Measurements from ENCODE around the gene AZU1.

Gene AZU1

DNA sequence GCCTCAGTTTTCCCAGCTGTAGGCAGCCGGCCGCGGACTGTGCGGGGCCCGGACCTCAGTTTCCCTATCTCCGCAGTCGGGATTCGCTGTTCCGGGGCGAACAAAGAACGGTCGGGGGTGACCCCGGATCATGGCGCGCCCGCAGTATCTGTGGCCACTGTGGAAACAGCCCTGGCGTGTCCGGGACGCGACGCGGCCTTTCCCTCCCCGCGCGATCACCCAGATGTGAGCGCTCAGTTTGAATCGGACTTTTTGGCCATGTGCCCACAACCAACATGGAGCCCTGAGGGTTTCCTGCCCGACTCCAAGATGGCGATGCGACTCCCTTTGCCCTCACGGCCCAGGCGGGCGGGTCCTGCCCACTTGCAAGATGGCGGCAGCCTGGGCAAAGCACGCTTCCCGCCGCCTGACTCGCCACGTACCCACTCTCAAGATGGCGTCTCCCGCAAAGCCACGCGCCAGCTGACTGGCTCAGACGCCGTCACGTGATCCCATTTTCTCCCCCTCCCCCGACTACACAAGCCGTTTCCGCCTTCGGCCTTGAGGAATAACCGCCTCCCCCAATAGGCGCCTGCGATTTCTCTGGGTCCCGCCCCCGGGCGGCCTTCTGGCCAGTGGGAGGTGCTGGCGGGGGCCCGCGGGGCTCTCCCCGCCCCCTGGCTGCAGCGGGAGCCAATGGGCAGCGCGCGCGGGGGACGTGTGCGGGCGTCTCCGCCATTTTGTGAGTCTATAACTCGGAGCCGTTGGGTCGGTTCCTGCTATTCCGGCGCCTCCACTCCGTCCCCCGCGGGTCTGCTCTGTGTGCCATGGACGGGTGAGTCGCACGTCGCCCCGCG lies 30.7 kb upstream of the AZU1 start, which contains the start of gene PTBP1:
TSS of gene PTBP1 (plus strand) at position 761 of the 836 bp plus-strand sequence. CDS start at position 807, 46 bp downstream.
- in situ Hi-C loops (cut with HindIII; ENCODE audit: low sequenced_read_pairs), result no loop called here

- in situ Hi-C loops (cut with HindIII; ENCODE audit: low sequenced_read_pairs), result no loop called here
Measured at GRCh38 chr19:797528-798414, 29.9 kb upstream of the AZU1 start.

DNA sequence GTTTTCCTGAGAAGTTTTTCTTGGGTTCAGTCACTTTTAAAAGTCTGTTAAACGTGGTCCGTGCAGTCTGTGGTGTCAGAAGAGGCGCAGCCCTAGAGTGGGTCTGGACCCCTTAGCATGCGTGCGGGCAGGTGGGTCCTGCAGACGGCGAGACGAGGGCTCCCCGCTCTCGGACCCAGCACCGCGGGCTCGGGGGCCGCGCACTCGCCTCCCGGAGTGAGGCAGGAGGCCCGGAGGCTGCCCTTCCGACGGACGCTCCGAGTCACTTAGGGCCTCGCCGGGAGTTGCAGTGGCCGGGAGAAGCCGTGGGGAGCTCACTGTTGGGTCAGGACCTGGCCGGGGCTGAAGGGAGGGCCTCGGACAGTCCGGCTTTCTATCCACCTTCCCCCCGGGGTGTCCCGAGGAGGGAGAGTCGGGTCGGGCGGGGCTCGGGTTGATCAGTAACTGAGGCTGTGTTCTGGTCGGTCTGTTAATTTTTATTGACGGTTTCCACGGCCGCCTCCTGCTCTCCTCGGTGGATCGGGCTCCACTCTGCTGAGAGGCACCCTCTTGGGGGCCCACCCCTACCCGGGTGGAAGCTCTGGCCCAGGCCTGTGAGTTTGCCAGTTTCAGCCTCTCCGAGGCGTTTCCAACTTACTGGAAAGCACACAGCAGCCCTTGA lies 29.1 kb upstream of the AZU1 start:
- in situ Hi-C loops (cut with HindIII; ENCODE audit: low sequenced_read_pairs), result no loop called here

GRCh38 chr19:799076-799881 lies 28.4 kb upstream of the AZU1 start:
- in situ Hi-C loops (cut with HindIII; ENCODE audit: low sequenced_read_pairs), result no loop called here

DNA sequence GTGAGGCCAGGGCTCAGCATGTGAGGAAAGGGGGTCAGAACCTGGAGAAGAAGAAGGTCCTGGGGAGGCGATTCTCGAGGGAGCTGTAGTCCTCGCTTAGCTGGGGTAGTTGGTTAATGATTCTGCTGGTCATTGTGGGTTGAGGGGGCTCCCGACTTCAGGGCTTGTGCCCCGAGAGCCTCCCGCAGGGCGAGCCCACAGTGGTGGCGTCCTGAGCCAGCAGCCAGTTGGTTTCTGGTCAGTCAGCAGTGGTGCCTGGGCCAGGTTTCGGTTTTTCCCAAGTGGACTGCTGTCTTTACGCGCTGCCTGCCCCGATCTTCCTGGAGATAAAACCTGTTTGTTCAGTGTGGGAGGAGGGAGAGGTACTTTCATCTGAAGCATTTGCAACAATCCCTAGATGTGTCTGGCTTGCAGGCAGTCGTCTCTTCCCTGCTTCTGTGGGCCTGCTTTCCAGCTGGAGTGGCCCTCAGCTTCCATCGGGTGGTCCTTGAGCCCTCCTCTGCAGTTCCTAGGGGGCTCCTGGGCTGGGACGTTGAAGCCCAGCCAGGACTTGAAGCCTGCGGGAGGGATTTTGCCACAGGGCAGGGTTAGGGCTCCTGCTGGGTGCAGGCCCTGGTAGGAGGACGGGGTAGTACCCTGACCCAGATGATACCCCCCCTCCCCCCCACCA lies 27.1 kb upstream of the AZU1 start:
- in situ Hi-C loops (cut with HindIII; ENCODE audit: low sequenced_read_pairs), result no loop called here

DNA sequence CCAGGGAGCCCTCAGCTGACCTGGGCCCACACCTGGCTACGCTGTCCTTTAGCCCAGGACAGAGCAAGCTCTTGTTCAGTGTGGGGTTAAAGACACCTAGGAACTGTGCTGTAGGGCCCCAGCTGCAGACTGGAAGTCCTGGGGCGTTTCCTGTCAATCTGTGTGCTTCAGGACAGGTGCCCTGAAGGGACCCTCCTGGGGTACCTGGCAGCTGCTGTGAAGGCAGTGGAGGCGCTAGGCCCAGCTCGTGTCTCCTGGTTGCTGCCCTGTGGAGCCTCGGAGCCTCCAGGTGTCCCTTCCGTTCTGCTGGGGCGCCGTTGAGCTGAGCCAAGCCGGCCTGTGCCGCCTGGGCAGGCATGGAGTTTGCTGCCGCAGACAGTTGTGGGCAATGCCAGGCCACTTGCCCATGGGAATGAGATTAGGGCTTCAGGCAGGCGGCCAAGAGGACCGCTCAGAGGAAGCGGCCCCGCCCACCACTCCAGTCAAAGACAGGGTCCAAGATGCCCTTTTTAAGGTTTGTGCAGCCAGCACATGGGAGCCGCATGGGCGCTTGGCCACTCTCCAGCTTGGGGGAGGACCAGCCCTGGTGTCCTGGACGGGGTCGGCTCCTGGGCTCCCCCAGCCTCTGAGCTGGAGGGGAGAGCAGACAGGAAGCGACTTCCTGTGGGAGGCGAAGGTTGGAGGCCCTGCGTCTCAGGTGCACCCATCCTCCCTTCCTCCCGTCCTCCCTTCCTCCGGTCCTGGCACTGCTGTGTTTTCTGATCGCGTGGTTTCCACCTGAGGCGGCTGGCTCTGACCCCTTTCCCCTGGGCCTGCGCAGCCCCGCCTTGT lies 26.4 kb upstream of the AZU1 start:
- in situ Hi-C loops (cut with HindIII; ENCODE audit: low sequenced_read_pairs), result no loop called here

DNA sequence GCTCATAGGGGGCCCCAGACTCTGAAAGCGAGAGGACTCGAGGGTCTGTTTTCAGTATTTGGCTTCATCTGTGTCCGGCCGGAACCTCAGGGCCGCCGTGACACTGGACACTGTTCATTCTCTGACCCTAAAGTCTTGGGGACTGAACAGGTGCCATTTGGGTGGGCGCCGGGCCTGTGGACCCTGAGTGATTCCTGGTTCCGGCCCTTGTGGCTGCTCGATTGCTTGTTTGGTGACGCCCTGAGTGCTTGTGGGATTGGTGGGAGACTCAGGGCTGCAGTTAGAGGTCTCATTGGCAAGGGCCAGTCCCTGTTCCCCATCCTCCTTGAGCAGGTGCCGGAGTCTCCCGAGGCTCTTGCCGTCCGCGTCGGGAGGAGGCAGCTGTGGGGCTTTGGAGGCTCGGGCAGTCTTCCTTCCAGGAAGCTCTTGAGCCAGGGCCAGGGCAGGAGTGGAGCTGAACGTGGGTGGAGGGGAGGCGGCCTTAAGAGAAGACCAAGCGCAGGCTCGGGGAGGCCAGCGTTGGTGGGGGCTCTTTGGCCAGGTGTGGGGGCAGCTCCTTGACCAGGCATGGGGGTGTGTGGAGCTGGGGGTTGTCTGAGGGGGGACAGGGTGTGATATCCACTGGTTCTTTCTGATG lies 25.7 kb upstream of the AZU1 start:
- in situ Hi-C loops (cut with HindIII; ENCODE audit: low sequenced_read_pairs), result no loop called here

- in situ Hi-C loops (cut with HindIII; ENCODE audit: low sequenced_read_pairs), result no loop called here
Measured at GRCh38 chr19:802498-803098, 25.0 kb upstream of the AZU1 start.

GRCh38 chr19:803099-803561 lies 24.5 kb upstream of the AZU1 start:
- in situ Hi-C loops (cut with HindIII; ENCODE audit: low sequenced_read_pairs), result no loop called here

DNA sequence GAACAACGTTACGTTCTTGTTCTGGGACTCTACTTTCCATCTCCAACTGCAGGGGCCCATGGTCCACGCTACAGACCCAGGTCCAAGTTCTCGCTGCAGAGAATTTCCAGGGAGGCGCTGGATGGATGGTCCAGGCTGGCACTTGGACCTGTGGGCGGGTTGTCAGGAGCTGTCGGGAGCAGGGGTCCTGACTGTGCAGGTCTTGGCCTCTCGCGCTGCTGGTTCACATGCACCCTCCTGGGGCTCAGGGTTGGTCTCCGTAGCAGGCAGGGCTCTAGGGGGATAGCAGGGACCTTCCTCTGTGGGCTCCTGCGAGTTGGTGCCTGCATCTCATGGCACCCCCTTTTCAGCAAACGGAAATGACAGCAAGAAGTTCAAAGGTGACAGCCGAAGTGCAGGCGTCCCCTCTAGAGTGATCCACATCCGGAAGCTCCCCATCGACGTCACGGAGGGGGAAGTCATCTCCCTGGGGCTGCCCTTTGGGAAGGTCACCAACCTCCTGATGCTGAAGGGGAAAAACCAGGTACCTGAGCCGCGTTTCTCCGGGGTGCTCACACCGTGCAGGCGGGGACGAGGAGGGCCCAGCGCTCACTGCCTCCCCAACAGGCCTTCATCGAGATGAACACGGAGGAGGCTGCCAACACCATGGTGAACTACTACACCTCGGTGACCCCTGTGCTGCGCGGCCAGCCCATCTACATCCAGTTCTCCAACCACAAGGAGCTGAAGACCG lies 23.8 kb upstream of the AZU1 start:
- in situ Hi-C loops (cut with HindIII; ENCODE audit: low sequenced_read_pairs), result no loop called here

DNA sequence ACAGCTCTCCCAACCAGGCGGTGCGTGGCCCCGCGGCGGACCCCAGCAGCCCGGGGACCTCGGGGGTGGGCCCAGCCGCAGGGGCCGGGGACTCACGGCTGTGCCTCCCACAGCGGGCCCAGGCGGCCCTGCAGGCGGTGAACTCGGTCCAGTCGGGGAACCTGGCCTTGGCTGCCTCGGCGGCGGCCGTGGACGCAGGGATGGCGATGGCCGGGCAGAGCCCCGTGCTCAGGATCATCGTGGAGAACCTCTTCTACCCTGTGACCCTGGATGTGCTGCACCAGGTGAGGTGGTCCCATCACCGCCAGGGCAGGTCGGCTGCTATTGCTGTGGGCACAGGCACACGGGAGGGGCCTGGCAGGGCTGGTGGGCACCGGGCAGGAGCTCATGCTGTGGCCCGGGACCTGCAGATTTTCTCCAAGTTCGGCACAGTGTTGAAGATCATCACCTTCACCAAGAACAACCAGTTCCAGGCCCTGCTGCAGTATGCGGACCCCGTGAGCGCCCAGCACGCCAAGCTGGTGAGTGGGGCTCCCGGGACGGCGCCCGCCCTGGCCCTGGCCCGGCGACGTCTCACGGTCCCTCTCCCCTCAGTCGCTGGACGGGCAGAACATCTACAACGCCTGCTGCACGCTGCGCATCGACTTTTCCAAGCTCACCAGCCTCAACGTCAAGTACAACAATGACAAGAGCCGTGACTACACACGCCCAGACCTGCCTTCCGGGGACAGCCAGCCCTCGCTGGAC lies 23.0 kb upstream of the AZU1 start:
- in situ Hi-C loops (cut with HindIII; ENCODE audit: low sequenced_read_pairs), result no loop called here

GRCh38 chr19:805166-805551 lies 22.5 kb upstream of the AZU1 start:
- in situ Hi-C loops (cut with HindIII; ENCODE audit: low sequenced_read_pairs), result no loop called here

- in situ Hi-C loops (cut with HindIII; ENCODE audit: low sequenced_read_pairs), result no loop called here
Measured at GRCh38 chr19:805600-806550, 21.8 kb upstream of the AZU1 start.

DNA sequence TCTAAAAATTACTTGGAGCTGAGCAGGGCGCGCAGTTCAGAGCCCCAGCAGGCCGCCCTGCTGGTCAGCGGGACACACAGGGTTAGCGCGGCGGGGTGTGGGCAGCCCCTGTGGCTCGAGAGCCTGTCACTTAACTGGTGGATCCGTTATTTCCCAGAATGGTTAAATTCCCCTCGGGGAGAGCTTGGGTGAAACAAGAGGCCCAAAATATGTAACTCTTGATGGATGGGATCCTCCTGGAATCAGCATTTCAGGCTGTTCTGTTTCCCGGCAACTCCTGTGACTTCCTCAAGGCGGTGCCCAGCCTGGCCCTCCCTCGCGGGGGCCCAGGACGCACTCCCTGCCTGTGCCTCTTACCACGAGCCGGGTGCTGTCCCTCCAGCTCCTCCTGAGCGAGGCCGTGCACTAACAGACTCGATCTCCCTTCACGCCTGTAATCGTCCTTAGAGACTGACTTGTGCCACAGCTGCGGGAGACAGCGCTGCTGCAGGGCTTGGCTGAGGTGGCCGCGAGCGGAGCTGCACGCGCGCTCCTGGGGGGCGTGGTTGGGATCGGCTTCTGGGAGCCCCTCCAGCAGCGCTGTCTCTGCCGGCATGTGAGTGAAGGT lies 20.7 kb upstream of the AZU1 start:
- in situ Hi-C loops (cut with HindIII; ENCODE audit: low sequenced_read_pairs), result no loop called here
